Dedifferentiated amniotic fluid mesenchymal stem cell (primary cell): ENCODE measurements around the gene PPEF1.
A peak's percentile ranks its signal among the peaks of the same experiment; 100 is the strongest.
"Not testable (repeated sequence)": the region's sequence is repeated elsewhere in the genome, so short reads cannot be mapped to it uniquely, and the experiment has no call there.

Source experiments
- DNase-seq: peaks from one replicate; pipeline ENCODE4 v3.0.0-alpha.2; 2016; ENCODE audit errors: extremely low spot score

PPEF1 gene

GRCh38 chrX:18701621-18702361 is 5.7 kb upstream of the PPEF1 start:
- no peak for DNase-seq

GRCh38 chrX:18702362-18703195 is 4.9 kb upstream of the PPEF1 start:
- peak; percentile 52 for DNase-seq

GRCh38 chrX:18709833-18710232 is 2.4 kb downstream of the PPEF1 start:
- no peak for DNase-seq

- DNase-seq = no peak
These were observed 7.5 kb downstream of the PPEF1 start for GRCh38 chrX:18714910-18715309.

- no peak for DNase-seq
These were observed 12.4 kb downstream of the PPEF1 start for GRCh38 chrX:18719852-18720251.

- DNase-seq = no peak
These were observed 14.4 kb downstream of the PPEF1 start for GRCh38 chrX:18721683-18722499.

- DNase-seq = no peak
These were observed 15.1 kb downstream of the PPEF1 start for GRCh38 chrX:18722500-18723071.

GRCh38 chrX:18725310-18725943 is 18.0 kb downstream of the PPEF1 start:
- DNase-seq = no peak

- no peak for DNase-seq
These were observed 25.8 kb downstream of the PPEF1 start for GRCh38 chrX:18733287-18733686.

- not testable (repeated sequence) for DNase-seq
These were observed 32.2 kb downstream of the PPEF1 start for GRCh38 chrX:18739609-18740008.

GRCh38 chrX:18748499-18748898 is 41.1 kb downstream of the PPEF1 start:
- DNase-seq = no peak

- DNase-seq = no peak
These were observed 46.2 kb downstream of the PPEF1 start for GRCh38 chrX:18753631-18754030.

- no peak for DNase-seq
These were observed 48.2 kb downstream of the PPEF1 start for GRCh38 chrX:18755651-18756050.

GRCh38 chrX:18757956-18758932 is 50.8 kb downstream of the PPEF1 start:
- DNase-seq = no peak

GRCh38 chrX:18761750-18762149 is 54.3 kb downstream of the PPEF1 start:
- DNase-seq = no peak

- not testable (repeated sequence) for DNase-seq
These were observed 55.7 kb downstream of the PPEF1 start for GRCh38 chrX:18763106-18763505.

- no peak for DNase-seq
These were observed 61.9 kb downstream of the PPEF1 start for GRCh38 chrX:18769364-18769763.

GRCh38 chrX:18769812-18770573 is 62.5 kb downstream of the PPEF1 start:
- DNase-seq = no peak

GRCh38 chrX:18789916-18790315 is 82.5 kb downstream of the PPEF1 start:
- DNase-seq = no peak
